NCI-H1092 (cell line): ENCODE measurements around the gene MUC20.
A peak's percentile ranks its signal among the peaks of the same experiment; 100 is the strongest.

Experiments
- DNase-seq: peaks from one replicate; lab custom pipeline; 2025; lab: John Stamatoyannopoulos, UW

The MUC20 gene

GRCh38 chr3:195755791-195756676 lies 35.3 kb downstream of the MUC20 start:
- DNase-seq = no peak

- DNase-seq = no peak
These were observed 36.6 kb downstream of the MUC20 start for GRCh38 chr3:195757438-195757770.

- DNase-seq = no peak
These were observed 37.0 kb downstream of the MUC20 start for GRCh38 chr3:195757827-195758226.

- no peak for DNase-seq
These were observed 38.1 kb downstream of the MUC20 start for GRCh38 chr3:195758721-195759353.

- peak; percentile 99 for DNase-seq
These were observed 39.8 kb downstream of the MUC20 start for GRCh38 chr3:195760345-195761122.

GRCh38 chr3:195761123-195761566 lies 40.4 kb downstream of the MUC20 start:
- no peak for DNase-seq

GRCh38 chr3:195761567-195762248 lies 40.9 kb downstream of the MUC20 start:
- DNase-seq = no peak

GRCh38 chr3:195762249-195762585 lies 41.4 kb downstream of the MUC20 start:
- DNase-seq = no peak

- DNase-seq = no peak
These were observed 41.8 kb downstream of the MUC20 start for GRCh38 chr3:195762611-195763010.

- no peak for DNase-seq
These were observed 42.5 kb downstream of the MUC20 start for GRCh38 chr3:195763076-195763830.

- DNase-seq = no peak
These were observed 43.4 kb downstream of the MUC20 start for GRCh38 chr3:195763843-195764825.

GRCh38 chr3:195764961-195765706 lies 44.4 kb downstream of the MUC20 start:
- DNase-seq = no peak

- DNase-seq = no peak
These were observed 45.9 kb downstream of the MUC20 start for GRCh38 chr3:195766671-195767070.

GRCh38 chr3:195767792-195768191 lies 47.0 kb downstream of the MUC20 start:
- DNase-seq = no peak

- no peak for DNase-seq
These were observed 47.6 kb downstream of the MUC20 start for GRCh38 chr3:195768414-195768813.

- DNase-seq = no peak
These were observed 48.1 kb downstream of the MUC20 start for GRCh38 chr3:195768831-195769303.

GRCh38 chr3:195769551-195769950 lies 48.8 kb downstream of the MUC20 start:
- DNase-seq = no peak

- DNase-seq = no peak
These were observed 49.5 kb downstream of the MUC20 start for GRCh38 chr3:195770081-195770840.
